ENCODE measurements around the gene BRD7. TPM values are rescaled to one million over a fixed set of nuclear protein-coding genes. Genes with fewer than 3 reads are reported as not detected.

BRD7 gene
- total and polyA plus RNA-seq, 2 of the 13 experiments (the other 11 are each of a cell fraction or from before 2014, with no cell fraction given), result 82.3 to 149 TPM

DNA sequence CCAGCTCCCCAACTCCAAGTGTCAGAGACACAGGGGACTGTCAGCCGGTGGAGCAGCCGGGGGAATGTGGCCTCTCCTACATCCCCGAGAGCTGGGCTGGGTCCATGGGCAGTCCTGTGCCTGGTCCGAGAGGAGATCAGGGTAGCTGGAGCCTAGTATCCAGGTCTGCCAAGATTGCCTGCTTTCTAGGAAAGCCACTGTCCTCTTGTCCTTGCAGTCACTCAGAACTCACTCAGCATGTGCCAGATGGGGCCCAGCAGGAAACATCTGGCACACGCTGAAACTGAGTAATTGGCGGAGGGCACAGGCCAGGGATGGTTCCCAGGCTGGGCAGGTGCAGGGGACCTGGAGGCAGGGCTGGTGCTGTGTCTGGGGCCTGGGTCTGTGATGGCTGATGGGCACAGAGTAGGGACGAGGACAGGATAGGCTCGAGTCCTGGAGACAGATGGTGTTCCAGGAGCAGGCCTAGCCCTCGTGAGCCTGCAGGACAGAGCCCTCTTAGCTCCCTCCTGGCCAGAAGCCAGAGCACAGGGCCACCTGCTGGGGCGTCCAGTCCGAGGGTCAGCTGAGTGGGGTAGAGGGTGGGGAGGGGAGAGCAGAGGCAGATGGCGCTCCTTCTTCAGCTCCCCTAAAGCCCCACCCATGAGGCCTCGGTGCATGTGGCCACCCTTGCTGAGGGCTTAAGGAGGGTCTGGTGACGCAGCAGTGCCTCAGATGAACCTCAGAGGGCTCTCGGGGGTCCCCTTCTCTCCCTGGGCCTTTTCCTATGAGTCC, 71.3 kb downstream of the BRD7 start (continued):
- TF ChIP-seq IRF9 (CRISPR knock-in tag; IDR thresholded peaks at IDR 0.05; ENCODE audit: borderline replicate concordance) (no peak), SOX13 (IDR thresholded peaks at IDR 0.05) (no peak), SOX13 (CRISPR knock-in tag; conservative IDR thresholded peaks at IDR 0.05 in 1 of 2, IDR thresholded peaks at IDR 0.05 in 1 of 2) (no peak), ZNF549 (CRISPR knock-in tag; IDR thresholded peaks at IDR 0.05) (no peak), NCOA2 (CRISPR knock-in tag; IDR thresholded peaks at IDR 0.05) (no peak), ZNF674 (CRISPR knock-in tag; IDR thresholded peaks at IDR 0.05; ENCODE audit: low read depth) (no peak), ZNF12 (CRISPR knock-in tag; IDR thresholded peaks at IDR 0.05) (no peak), ZNF670 (CRISPR knock-in tag; IDR thresholded peaks at IDR 0.05; ENCODE audit: borderline replicate concordance) (no peak), KDM2A (CRISPR knock-in tag; IDR thresholded peaks at IDR 0.05; ENCODE audit: borderline replicate concordance, low read depth) (0 out of 2 replicates have a peak, but pooled peaks have one; percentile 14), PAXIP1 (CRISPR knock-in tag; conservative IDR thresholded peaks at IDR 0.05) (no peak), SOX5 (CRISPR knock-in tag; IDR thresholded peaks at IDR 0.05; ENCODE audit: borderline replicate concordance) (no peak; the same call in 1 of the 2 replicates), THAP11 (CRISPR knock-in tag; IDR thresholded peaks at IDR 0.05) (no peak), ZNF550 (CRISPR knock-in tag; IDR thresholded peaks at IDR 0.05; ENCODE audit: borderline replicate concordance) (no peak), TRIM22 (IDR thresholded peaks at IDR 0.05) (no peak), RXRA (CRISPR knock-in tag; IDR thresholded peaks at IDR 0.05) (no peak; the same call in 1 of the 2 replicates), GATAD1 (CRISPR knock-in tag; IDR thresholded peaks at IDR 0.05) (no peak), ATF1 (CRISPR knock-in tag; IDR thresholded peaks at IDR 0.05) (no peak), ZNF546 (CRISPR knock-in tag; conservative IDR thresholded peaks at IDR 0.05) (no peak; the same call in 1 of the 2 replicates), STAG1 (CRISPR knock-in tag; IDR thresholded peaks at IDR 0.05) (peak; percentile 30), ZNF558 (CRISPR knock-in tag; IDR thresholded peaks at IDR 0.05; ENCODE audit: borderline replicate concordance) (no peak), ZFP82 (CRISPR knock-in tag; IDR thresholded peaks at IDR 0.05; ENCODE audit: borderline replicate concordance) (no peak), ZSCAN31 (CRISPR knock-in tag; IDR thresholded peaks at IDR 0.05; ENCODE audit: low read depth) (no peak)
- TF ChIP-seq, protein P1, sequence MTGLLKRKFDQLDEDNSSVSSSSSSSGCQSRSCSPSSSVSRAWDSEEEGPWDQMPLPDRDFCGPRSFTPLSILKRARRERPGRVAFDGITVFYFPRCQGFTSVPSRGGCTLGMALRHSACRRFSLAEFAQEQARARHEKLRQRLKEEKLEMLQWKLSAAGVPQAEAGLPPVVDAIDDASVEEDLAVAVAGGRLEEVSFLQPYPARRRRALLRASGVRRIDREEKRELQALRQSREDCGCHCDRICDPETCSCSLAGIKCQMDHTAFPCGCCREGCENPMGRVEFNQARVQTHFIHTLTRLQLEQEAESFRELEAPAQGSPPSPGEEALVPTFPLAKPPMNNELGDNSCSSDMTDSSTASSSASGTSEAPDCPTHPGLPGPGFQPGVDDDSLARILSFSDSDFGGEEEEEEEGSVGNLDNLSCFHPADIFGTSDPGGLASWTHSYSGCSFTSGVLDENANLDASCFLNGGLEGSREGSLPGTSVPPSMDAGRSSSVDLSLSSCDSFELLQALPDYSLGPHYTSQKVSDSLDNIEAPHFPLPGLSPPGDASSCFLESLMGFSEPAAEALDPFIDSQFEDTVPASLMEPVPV (CRISPR knock-in tag; IDR thresholded peaks at IDR 0.05), result peak; percentile 27; the same call in 1 of the 2 replicates

Data from HepG2 (cell line).